K562 (cell line): ENCODE data around the gene OR2F2. TPM values are rescaled to one million over a fixed set of nuclear protein-coding genes. Genes with fewer than 3 reads are reported as not detected.

Experiments used
- ATAC-seq: fragments of 200-7000 bp; cut with Tn5 transposase; 3 replicates; pipeline ENCODE4 v1.9.1; 2020; ENCODE audit warnings: moderate library complexity
- Bru-seq: library from RNA; stranded (reverse); fragments of 400-500 nt; gene quantifications from one replicate; lab custom pipeline; 2021; lab: Mats Ljungman, UMichigan
- BruChase-seq, 2 experiments: library from RNA; stranded (reverse); fragments of 400-500 nt; gene quantifications; one replicate each; lab custom pipeline; 2021; lab: Mats Ljungman, UMichigan
- BruUV-seq: library from RNA; stranded (reverse); fragments of 400-500 nt; replicated peaks from 2 replicates; lab custom pipeline; 2021; lab: Mats Ljungman, UMichigan
- CTCF ChIA-PET: fragments of 300-600 bp; formaldehyde crosslinking; extraction: SDS; loops from one replicate; lab custom pipeline; 2021; ENCODE audit warnings: low intra/inter-chr PET ratio; lab: Yijun Ruan, JAX
- POLR2A ChIA-PET: fragments of 300-600, 350-650 bp; sonication (Branson Sonifier 250); formaldehyde crosslinking; extraction: SDS; loops from one replicate; lab custom pipeline; 2021; ENCODE audit warnings: antibody characterized with exemption, inconsistent platforms; lab: Yijun Ruan, JAX
- DNase-seq, 4 experiments: peaks; one replicate each; pipeline versions ENCODE4 v3.0.0 to v3.0.0-alpha.2; 2011 to 2018; ENCODE audit warnings: low spot score in 3 of 4, mixed read lengths in 3 of 4; ENCODE audit errors: extremely low read depth in 1 of 4
- FAIRE-seq: peaks from 2 replicates; lab custom pipeline; 2011; peaks lifted over from hg19 to GRCh38; lab: Jason Lieb, UNC
- H2AFZ ChIP-seq: 2 replicates; pipeline ENCODE4 v1.6.0; 2011; ENCODE audit warnings: low read depth, low read length, control low read depth, inconsistent platforms
- H3K27ac ChIP-seq: fragments of 200-600 bp; 3 replicates; pipeline ENCODE4 v1.8.0; 2011; ENCODE audit warnings: low read depth, mild to moderate bottlenecking, control low read depth, inconsistent platforms, low read length, moderate library complexity, mixed read lengths; ENCODE audit errors: extremely low read depth
- H3K27me3 ChIP-seq, 2 experiments: fragments of 300-600 bp in 1 of 2; 2 replicates in 1 of 2; 3 replicates in 1 of 2; pipeline versions ENCODE4 v1.6.0 to v1.8.0; 2011; ENCODE audit warnings: inconsistent platforms in 2 of 2, low read length in 2 of 2, mild to moderate bottlenecking in 1 of 2, mixed read lengths in 1 of 2, moderate library complexity in 1 of 2; ENCODE audit not compliant: control insufficient read depth in 2 of 2, insufficient read depth in 2 of 2
- H3K36me3 ChIP-seq: fragments of 300-600 bp; 3 replicates; pipeline ENCODE4 v1.8.0; 2011; ENCODE audit warnings: mild to moderate bottlenecking, low read length, inconsistent platforms; ENCODE audit not compliant: control insufficient read depth, insufficient read depth
- H3K4me1 ChIP-seq, 2 experiments: fragments of 200-600 bp in 1 of 2; replicated peaks in 1 of 2; 2 replicates in 1 of 2; 3 replicates in 1 of 2; pipeline versions ENCODE4 v1.5.1 to v1.8.0; 2011; ENCODE audit warnings: inconsistent platforms in 2 of 2, low read length in 2 of 2, mild to moderate bottlenecking in 1 of 2, mixed read lengths in 1 of 2, moderate library complexity in 1 of 2; ENCODE audit not compliant: control insufficient read depth in 2 of 2, insufficient read depth in 2 of 2
- H3K4me2 ChIP-seq: 2 replicates; pipeline ENCODE4 v1.6.1; 2011; ENCODE audit warnings: low read length, control low read depth, inconsistent platforms, mixed read lengths; ENCODE audit not compliant: insufficient read depth
- H3K4me3 ChIP-seq: fragments of 200-600 bp; sonication (generic), shearing (Covaris generic); 2 replicates; pipeline ENCODE4 v1.5.1; 2016; ENCODE audit warnings: control low read depth, inconsistent platforms
- H3K79me2 ChIP-seq: fragments of 200-600 bp; 3 replicates; pipeline ENCODE4 v1.8.0; 2011; ENCODE audit warnings: low read length, inconsistent platforms; ENCODE audit not compliant: control insufficient read depth, insufficient read depth
- H3K9ac ChIP-seq, 2 experiments: 2 replicates each; pipeline versions ENCODE4 v1.6.0 to v1.6.1; 2011; ENCODE audit warnings: low read depth in 2 of 2, low read length in 2 of 2, control low read depth in 1 of 2, inconsistent platforms in 1 of 2, mild to moderate bottlenecking in 1 of 2, mixed read lengths in 1 of 2; ENCODE audit not compliant: insufficient read depth in 1 of 2
- H3K9me1 ChIP-seq: one replicate; pipeline ENCODE4 v1.6.0; 2011; ENCODE audit warnings: inconsistent platforms, mild to moderate bottlenecking, low read length, moderate library complexity; ENCODE audit not compliant: control insufficient read depth, insufficient read depth
- H3K9me3 ChIP-seq: replicated peaks from 2 replicates; pipeline ENCODE4 v1.5.1; 2011; ENCODE audit warnings: low read depth, low read length, inconsistent platforms; ENCODE audit not compliant: control insufficient read depth, insufficient read depth
- H4K20me1 ChIP-seq: replicated peaks from 2 replicates; pipeline ENCODE4 v1.6.1; 2011; ENCODE audit warnings: low read length, inconsistent platforms, mixed read lengths; ENCODE audit not compliant: control insufficient read depth, insufficient read depth
- ATF6 ChIP-seq: sonication (generic); formaldehyde crosslinking; IDR thresholded peaks from 2 replicates; pipeline ENCODE4 v1.4.0; 2020; ENCODE audit warnings: mild to moderate bottlenecking, missing genetic modification reagents
- BCL6 ChIP-seq: fragments of 250-450 bp; sonication (Bioruptor Pico); IDR thresholded peaks from 2 replicates; pipeline ENCODE4 v1.4.0; 2020
- BMI1 ChIP-seq: fragments of 150-350 bp; IDR thresholded peaks from 2 replicates; pipeline ENCODE4 v1.6.1; 2014; ENCODE audit warnings: low read length
- C11orf30 ChIP-seq: fragments of 450-650 bp; IDR thresholded peaks from 2 replicates; pipeline ENCODE4 v1.6.1; 2016; ENCODE audit warnings: low read depth, mild to moderate bottlenecking
- FOXM1 ChIP-seq, 2 experiments: fragments of 450-650 bp in 1 of 2; sonication (generic) in 1 of 2; formaldehyde crosslinking in 1 of 2; IDR thresholded peaks; 2 replicates each; pipeline versions ENCODE4 v1.6.1 to v1.9.0; 2017 to 2022; ENCODE audit warnings: low read depth in 2 of 2, mild to moderate bottlenecking in 2 of 2, missing genetic modification reagents in 1 of 2, moderate library complexity in 1 of 2
- IRF1 ChIP-seq: sonication (generic); formaldehyde crosslinking; IDR thresholded peaks from 2 replicates; pipeline ENCODE4 v1.8.0; 2022; ENCODE audit warnings: missing genetic modification reagents, mild to moderate bottlenecking, borderline replicate concordance
- LCOR ChIP-seq: sonication (generic); formaldehyde crosslinking; IDR thresholded peaks from 2 replicates; pipeline ENCODE4 v1.8.0; 2022; ENCODE audit warnings: mild to moderate bottlenecking, missing genetic modification reagents
- MAFK ChIP-seq: IDR thresholded peaks from 2 replicates; pipeline ENCODE4 v1.6.1; 2011; ENCODE audit warnings: low read length, improper control_type of control experiment
- MEF2A ChIP-seq: IDR thresholded peaks from 2 replicates; pipeline ENCODE4 v1.6.1; 2011; ENCODE audit warnings: low read depth, mild to moderate bottlenecking, low read length, moderate library complexity; ENCODE audit not compliant: control insufficient read depth
- TFE3 ChIP-seq: fragments of 450-650 bp; formaldehyde crosslinking; IDR thresholded peaks from 2 replicates; pipeline ENCODE4 v1.4.0; 2020; ENCODE audit warnings: mild to moderate bottlenecking, mixed read lengths
- TGIF2 ChIP-seq: sonication (generic); formaldehyde crosslinking; IDR thresholded peaks from 2 replicates; pipeline ENCODE4 v1.8.1; 2022; ENCODE audit warnings: mild to moderate bottlenecking, missing genetic modification reagents, moderate library complexity
- TRIM24 ChIP-seq, 2 experiments: fragments of 450-650 bp; IDR thresholded peaks; 2 replicates each; pipeline ENCODE4 v1.6.1; 2016
- ZNF263 ChIP-seq: sonication (generic); formaldehyde crosslinking; IDR thresholded peaks from 2 replicates; pipeline ENCODE4 v1.8.0; 2022; ENCODE audit warnings: mild to moderate bottlenecking, missing genetic modification reagents, borderline replicate concordance
- ZNF316 ChIP-seq: fragments of 450-650 bp; IDR thresholded peaks from 2 replicates; pipeline ENCODE4 v1.6.1; 2016
- WGBS: fragments of 100-300 bp; shearing (Covaris generic); methylation state at CpG from one replicate; pipeline ENCODE4 v1.1.6; 2016; ENCODE audit warnings: low coverage, mixed read lengths; ENCODE audit not compliant: insufficient coverage; ENCODE audit errors: missing lambda C conversion rate; 5-methylcytosine and 5-hydroxymethylcytosine counted together
- in situ Hi-C: fragments of 300-500 bp; cut with MboI; formaldehyde crosslinking; loops from 4 replicates; pipeline ENCODE4 v1.15.0; 2018; ENCODE audit warnings: inconsistent platforms, mixed read lengths
- intact Hi-C: fragments of 100-400 bp; cut with micrococcal nuclease; formaldehyde crosslinking; loops from 2 replicates; pipeline ENCODE4 v1.14.2; 2022
- long read RNA-seq, 3 experiments: library from polyadenylated mRNA in 2 of 3; library from RNA in 1 of 3; unstranded in 2 of 3; stranded (forward) in 1 of 3; transcript quantifications; one replicate each; pipeline ENCODE4 v2.0.0, GENCODE V29; 2019 to 2022
- polyA minus RNA-seq, 3 experiments: library from RNA; depleted of rRNA, polyadenylated mRNA; stranded (reverse); fragments of >200 nt; gene quantifications; 2 replicates each; pipeline ENCODE4 v1.2.3, GENCODE V29; 2011
- polyA plus RNA-seq, 8 experiments: library from polyadenylated mRNA; depleted of rRNA in 4 of 8; stranded (reverse) in 5 of 8; unstranded in 3 of 8; fragments of >200 nt; fragmentation: Nextera tagmentation in 2 of 8; fragmentation: Illumina TruSeq in 1 of 8; extraction: Ambion mirVana in 2 of 8; extraction: Trizol in 1 of 8; gene quantifications; 2 replicates each; pipeline versions ENCODE4 v1.2.1 to v1.2.3, GENCODE V29; 2011 to 2014; ENCODE audit warnings: inconsistent platforms in 1 of 8, missing spikeins in 1 of 8
- total RNA-seq, 7 experiments: library from RNA; depleted of rRNA in 6 of 7; stranded (reverse); fragments of >200 nt in 6 of 7; fragmentation: Illumina TruSeq in 2 of 7; extraction: Trizol in 2 of 7; gene quantifications; 2 replicates each; pipeline versions ENCODE4 v1.2.1 to v1.2.3, GENCODE V29; 2011 to 2021; ENCODE audit warnings: low replicate concordance in 1 of 7

Gene OR2F2
- not detected in 2 replicates for total RNA-seq (2011; cell fraction: chromatin; rRNA removed; ENCODE audit: low replicate concordance)
- not detected in 2 replicates for total RNA-seq (2011; cell fraction: nucleolus; rRNA removed)
- not detected in 2 replicates for total RNA-seq (2011; cell fraction: nucleoplasm; rRNA removed)
- total RNA-seq (2014; rRNA removed) (not detected in 2 replicates), total RNA-seq (2014; rRNA removed; fragmentation: Illumina TruSeq; extraction: Trizol) (not detected in 2 replicates), total RNA-seq (2015; rRNA removed; fragmentation: Illumina TruSeq; extraction: Trizol) (not detected in 2 replicates), total RNA-seq (2021) (not detected in 2 replicates), polyA plus RNA-seq (2011; rRNA removed) (not detected in 2 replicates), polyA plus RNA-seq (2014; fragmentation: Illumina TruSeq; extraction: Trizol) (not detected in 2 replicates), polyA plus RNA-seq (2014; fragmentation: Nextera tagmentation; extraction: Ambion mirVana) (not detected), polyA plus RNA-seq (2014; rRNA removed) (not detected in 2 replicates), polyA minus RNA-seq (2011; rRNA and poly(A)+ RNA removed) (not detected in 2 replicates), Bru-seq, nascent RNA (not detected), BruChase-seq, experiment 1, labeled RNA remaining after a 2-hour chase (not detected), BruChase-seq, experiment 2, labeled RNA remaining after a 6-hour chase (not detected)
- not detected in 2 replicates for polyA plus RNA-seq (2011; cell fraction: cytosol; rRNA removed)
- polyA plus RNA-seq (2011; cell fraction: nucleus; rRNA removed), result not detected in 2 replicates
- not detected in 2 replicates for polyA plus RNA-seq (2012)
- polyA minus RNA-seq (2011; cell fraction: cytosol; rRNA and poly(A)+ RNA removed), result not detected in 2 replicates
- polyA minus RNA-seq (2011; cell fraction: nucleus; rRNA and poly(A)+ RNA removed), result not detected in 2 replicates
- long read RNA-seq, experiment 1, result 0 reads
- long read RNA-seq, experiment 2, result 0 reads
- long read RNA-seq, experiment 3, result 0 reads

GRCh38 chr7:143934526-143935325, at the start of gene OR2F2:
Gene OR2F2, plus strand, starts transcription at chr7:143935233. Its CDS starts 0 bp downstream, at chr7:143935233.
- no TSS peak for BruUV-seq
- H3K9me1 ChIP-seq, result no peaks in the 10 kb centered on the region
- FAIRE-seq (no peak), ATAC-seq (no peak), DNase-seq (no peak)
- 0 out of 2 replicates have a peak within 1 kb of the TSS, but pooled peaks have one; percentile 13 for H2AFZ ChIP-seq
- H3K9ac ChIP-seq, result no peak within 1 kb of the TSS
- H4K20me1 ChIP-seq, result no peaks in the 10 kb centered on the region
- WGBS, result 1% methylated on average over 3 of the region's 3 CpGs
- CTCF ChIA-PET, result no interaction called here
- H3K9me3 ChIP-seq, result 0 out of 2 replicates have a peak, but pooled peaks cover 4% of the 10 kb centered on the region
- H3K4me3 ChIP-seq, result no peak within 1 kb of the TSS
- H3K36me3 ChIP-seq, result no peaks in the 10 kb centered on the region
- no peaks in the 10 kb centered on the region for H3K79me2 ChIP-seq
- in situ Hi-C loops (no loop called here), intact Hi-C loops (no loop called here)
- no peak within 1 kb of the TSS for H3K27ac ChIP-seq
- peaks cover 0 to 2% of the 10 kb centered on the region in 2 experiments; a peak in 1 of 5 replicates for H3K4me1 ChIP-seq
- POLR2A ChIA-PET, result no interaction called here
- H3K27me3 ChIP-seq, result no peaks in the 10 kb centered on the region
- no peak within 1 kb of the TSS for H3K4me2 ChIP-seq
- TF ChIP-seq MAFK (peak; percentile 98), TRIM24 (IDR thresholded peaks at IDR 0.05) (no peak), TFE3 (CRISPR knock-in tag) (no peak), LCOR (CRISPR knock-in tag) (no peak), IRF1 (CRISPR knock-in tag) (no peak), FOXM1 (IDR thresholded peaks at IDR 0.05; ENCODE audit: low read depth) (no peak), FOXM1 (CRISPR knock-in tag; IDR thresholded peaks at IDR 0.05; ENCODE audit: low read depth) (no peak), C11orf30 (peak; percentile 86), TGIF2 (no peak), BCL6 (CRISPR knock-in tag) (no peak), ZNF316 (peak; percentile 94), ZNF263 (CRISPR knock-in tag) (no peak), ATF6 (CRISPR knock-in tag) (no peak), MEF2A (no peak), BMI1 (no peak)
